H1 (cell line): Measurements from ENCODE around the gene CLEC18B. TPM values are rescaled to one million over a fixed set of nuclear protein-coding genes. Genes with fewer than 3 reads are reported as not detected.

Experiments used
- CTCF ChIA-PET: fragments of 300-600 bp; sonication (Branson Sonifier 250); formaldehyde crosslinking; loops from one replicate; lab custom pipeline; 2021; ENCODE audit not compliant: partially characterized antibody; lab: Charles Lee
- POLR2A ChIA-PET: fragments of 300-600 bp; sonication (Branson Sonifier 250); formaldehyde crosslinking; loops from one replicate; lab custom pipeline; 2021; ENCODE audit warnings: inconsistent platforms; ENCODE audit not compliant: partially characterized antibody; lab: Charles Lee
- DNase-seq, 2 experiments: peaks; one replicate each; pipeline versions ENCODE4 v3.0.0 to v3.0.0-alpha.2; 2010 to 2022; ENCODE audit warnings: low spot score in 2 of 2, low read depth in 1 of 2, mixed read lengths in 1 of 2
- FAIRE-seq: peaks from 2 replicates; lab custom pipeline; 2011; peaks lifted over from hg19 to GRCh38; lab: Jason Lieb, UNC
- H2AFZ ChIP-seq: 2 replicates; pipeline ENCODE4 v1.8.1; 2012; ENCODE audit warnings: low read length, inconsistent platforms
- H2AK5ac ChIP-seq: 2 replicates; pipeline ENCODE4 v1.6.1; 2013; ENCODE audit warnings: low read depth, low read length
- H2BK120ac ChIP-seq: replicated peaks from 2 replicates; pipeline ENCODE3; 2013; ENCODE audit warnings: low read depth, low read length, inconsistent platforms
- H2BK12ac ChIP-seq: 2 replicates; pipeline ENCODE4 v1.6.1; 2013; ENCODE audit warnings: low read depth, low read length
- H2BK15ac ChIP-seq: 2 replicates; pipeline ENCODE4 v1.6.1; 2013; ENCODE audit warnings: low read length
- H2BK20ac ChIP-seq: 2 replicates; pipeline ENCODE4 v1.6.1; 2013; ENCODE audit warnings: low read length
- H2BK5ac ChIP-seq: 2 replicates; pipeline ENCODE4 v1.6.1; 2013; ENCODE audit warnings: low read depth, low read length
- H3K14ac ChIP-seq: 2 replicates; pipeline ENCODE4 v1.6.1; 2013; ENCODE audit warnings: inconsistent platforms; ENCODE audit not compliant: insufficient read length
- H3K18ac ChIP-seq: 2 replicates; pipeline ENCODE4 v1.6.1; 2013; ENCODE audit warnings: low read length; ENCODE audit errors: extremely low read depth
- H3K23ac ChIP-seq: 2 replicates; pipeline ENCODE4 v1.6.1; 2013; ENCODE audit warnings: inconsistent platforms; ENCODE audit not compliant: insufficient read length
- H3K23me2 ChIP-seq: 2 replicates; pipeline ENCODE4 v1.6.1; 2013; ENCODE audit warnings: low read depth, low read length
- H3K27ac ChIP-seq: 2 replicates; pipeline ENCODE4 v1.6.1; 2011; ENCODE audit warnings: low read depth, low read length, inconsistent platforms
- H3K27me3 ChIP-seq, 4 experiments: replicated peaks in 1 of 4; 1 replicate in 1 of 4; 2 replicates in 3 of 4; pipeline versions ENCODE4 v1.6.1 to v1.8.1; 2011 to 2013; ENCODE audit warnings: low read length in 3 of 4, mild to moderate bottlenecking in 3 of 4, inconsistent platforms in 2 of 4, mixed read lengths in 2 of 4, moderate library complexity in 1 of 4; ENCODE audit not compliant: control insufficient read depth in 3 of 4, insufficient read depth in 3 of 4; ENCODE audit errors: extremely low read depth in 1 of 4
- H3K36me3 ChIP-seq, 4 experiments: 2 replicates each; pipeline versions ENCODE4 v1.6.1 to v1.8.1; 2011 to 2013; ENCODE audit warnings: mild to moderate bottlenecking in 4 of 4, low read length in 3 of 4, moderate library complexity in 2 of 4, control low read depth in 1 of 4, inconsistent platforms in 1 of 4; ENCODE audit not compliant: insufficient read depth in 4 of 4, control insufficient read depth in 2 of 4
- H3K4ac ChIP-seq: replicated peaks from 2 replicates; pipeline ENCODE3; 2013; ENCODE audit warnings: low read length, low read depth, mixed read lengths, inconsistent platforms; ENCODE audit not compliant: insufficient read length
- H3K4me1 ChIP-seq, 4 experiments: replicated peaks in 1 of 4; 1 replicate in 1 of 4; 2 replicates in 3 of 4; pipeline versions ENCODE4 v1.6.1 to v1.8.1; 2011 to 2013; ENCODE audit warnings: low read length in 3 of 4, inconsistent platforms in 2 of 4, mixed read lengths in 1 of 4; ENCODE audit not compliant: insufficient read depth in 4 of 4, control insufficient read depth in 3 of 4
- H3K4me2 ChIP-seq, 2 experiments: 2 replicates each; pipeline versions ENCODE4 v1.6.1 to v1.8.1; 2011 to 2013; ENCODE audit warnings: low read depth in 2 of 2, low read length in 2 of 2, control low read depth in 1 of 2, inconsistent platforms in 1 of 2, mild to moderate bottlenecking in 1 of 2; ENCODE audit not compliant: insufficient read depth in 1 of 2
- H3K4me3 ChIP-seq, 4 experiments: fragments of 200-600, 300-600 bp in 1 of 4; sonication (generic), shearing (Covaris generic), sonication (Bioruptor Twin) in 1 of 4; 2 replicates each; pipeline versions ENCODE4 v1.5.1 to v1.8.1; 2011 to 2016; ENCODE audit warnings: low read length in 4 of 4, low read depth in 3 of 4, control low read depth in 2 of 4, inconsistent platforms in 2 of 4, mild to moderate bottlenecking in 2 of 4, mixed read lengths in 1 of 4, moderate library complexity in 1 of 4; ENCODE audit not compliant: insufficient read depth in 2 of 4; ENCODE audit errors: extremely low read depth in 1 of 4
- H3K56ac ChIP-seq: replicated peaks from 2 replicates; pipeline ENCODE3; 2013; ENCODE audit warnings: low read depth, mild to moderate bottlenecking, mixed read lengths, low read length, inconsistent platforms; ENCODE audit not compliant: insufficient read length
- H3K79me1 ChIP-seq: 2 replicates; pipeline ENCODE4 v1.6.1; 2013; ENCODE audit warnings: low read depth, low read length, control low read depth
- H3K79me2 ChIP-seq, 2 experiments: 2 replicates each; pipeline versions ENCODE4 v1.6.1 to v1.8.1; 2012 to 2013; ENCODE audit warnings: low read length in 2 of 2, mild to moderate bottlenecking in 2 of 2, inconsistent platforms in 1 of 2; ENCODE audit not compliant: insufficient read depth in 2 of 2, control insufficient read depth in 1 of 2
- H3K9ac ChIP-seq, 4 experiments: replicated peaks in 1 of 4; 1 replicate in 1 of 4; 2 replicates in 3 of 4; pipeline versions ENCODE4 v1.6.1 to v1.8.1; 2011 to 2013; ENCODE audit warnings: low read depth in 3 of 4, low read length in 3 of 4, control low read depth in 2 of 4, mild to moderate bottlenecking in 2 of 4, moderate library complexity in 2 of 4, inconsistent platforms in 1 of 4; ENCODE audit errors: extremely low read depth in 1 of 4
- H3K9me3 ChIP-seq, 2 experiments: 2 replicates each; pipeline versions ENCODE4 v1.6.1 to v1.8.1; 2012 to 2013; ENCODE audit warnings: mild to moderate bottlenecking in 2 of 2, moderate library complexity in 2 of 2, control low read depth in 1 of 2, inconsistent platforms in 1 of 2, low read depth in 1 of 2, low read length in 1 of 2, mixed read lengths in 1 of 2; ENCODE audit not compliant: insufficient read depth in 2 of 2
- H4K20me1 ChIP-seq, 2 experiments: replicated peaks in 1 of 2; 2 replicates each; pipeline versions ENCODE3 to v1.8.1; 2011 to 2013; ENCODE audit warnings: inconsistent platforms in 2 of 2, low read length in 2 of 2, mild to moderate bottlenecking in 1 of 2; ENCODE audit not compliant: insufficient read depth in 2 of 2, control insufficient read depth in 1 of 2
- H4K5ac ChIP-seq: 2 replicates; pipeline ENCODE4 v1.6.1; 2013; ENCODE audit warnings: low read length, low read depth, mixed read lengths, inconsistent platforms; ENCODE audit not compliant: insufficient read length
- H4K8ac ChIP-seq: 2 replicates; pipeline ENCODE4 v1.8.0; 2013; ENCODE audit warnings: mild to moderate bottlenecking, moderate library complexity, low read length, inconsistent platforms; ENCODE audit not compliant: insufficient read depth; ENCODE audit errors: extremely low read depth
- H4K91ac ChIP-seq: replicated peaks from 2 replicates; pipeline ENCODE3; 2013; ENCODE audit warnings: low read length, mixed read lengths, inconsistent platforms; ENCODE audit not compliant: insufficient read length
- ASH2L ChIP-seq: fragments of 200-600, 300-600 bp; sonication (generic); IDR thresholded peaks from one replicate; pipeline ENCODE4 v1.7.1; 2017; ENCODE audit warnings: low read length
- BACH1 ChIP-seq: IDR thresholded peaks from 2 replicates; pipeline ENCODE4 v1.6.1; 2012; ENCODE audit warnings: low read length, improper control_type of control experiment
- CBX8 ChIP-seq: fragments of 300-800, 300-1000 bp; sonication (generic); IDR thresholded peaks from 2 replicates; pipeline ENCODE4 v1.7.1; 2016; ENCODE audit warnings: low read depth, low read length, borderline replicate concordance
- JUND ChIP-seq: IDR thresholded peaks from 2 replicates; pipeline ENCODE4 v1.6.1; 2011; ENCODE audit warnings: mild to moderate bottlenecking, improper control_type of control experiment, low read length
- POU5F1 ChIP-seq: IDR thresholded peaks from 2 replicates; pipeline ENCODE4 v1.6.1; 2011; ENCODE audit warnings: low read depth, mild to moderate bottlenecking, low read length, moderate library complexity
- RBBP5 ChIP-seq: IDR thresholded peaks from 2 replicates; pipeline ENCODE4 v1.7.1; 2012; ENCODE audit warnings: low read depth, mild to moderate bottlenecking, inconsistent platforms, low read length, moderate library complexity, borderline replicate concordance
- TEAD4 ChIP-seq: IDR thresholded peaks from 2 replicates; pipeline ENCODE4 v1.6.1; 2012; ENCODE audit warnings: low read depth, low read length, inconsistent platforms, mixed read lengths
- WGBS, 2 experiments: shearing (Covaris generic) in 1 of 2; methylation state at CpG; one replicate each; pipeline versions ENCODE4 v1.1.6 to v1.1.7; 2013 to 2015; ENCODE audit warnings: low lambda C conversion rate in 2 of 2, mixed read lengths in 2 of 2, inconsistent platforms in 1 of 2, low coverage in 1 of 2, missing lambda C conversion rate in 1 of 2; ENCODE audit not compliant: insufficient replicate concordance in 2 of 2, insufficient coverage in 1 of 2, insufficient read length in 1 of 2; ENCODE audit errors: extremely low coverage in 1 of 2, missing lambda C conversion rate in 1 of 2; 5-methylcytosine and 5-hydroxymethylcytosine counted together
- polyA plus RNA-seq, 7 experiments: library from polyadenylated mRNA; depleted of rRNA in 3 of 7; stranded (reverse) in 5 of 7; unstranded in 2 of 7; fragments of >200 nt in 5 of 7; fragments of 200-250 nt in 2 of 7; gene quantifications; 1 replicate in 5 of 7; 2 replicates in 1 of 7; 4 replicates in 1 of 7; pipeline versions ENCODE4 v1.2.1 to v1.2.3, GENCODE V29; 2011 to 2013; ENCODE audit warnings: missing spikeins in 2 of 7, mixed read lengths in 2 of 7
- total RNA-seq: library from RNA; stranded (reverse); fragmentation: NEBNext Ultra II Directional; extraction: Animal tissue kit (Norgen Biotek cat#: 25700); gene quantifications from 2 replicates; pipeline ENCODE4 v1.2.1, GENCODE V29; 2021

The CLEC18B gene
- total and polyA plus RNA-seq, 2 of the 8 experiments (the other 6 are each of a cell fraction or from before 2014, with no cell fraction given): 0.11 TPM; not detected in 1

- no peaks in the 10 kb centered on the region for H3K36me3 ChIP-seq
- no peaks in the 10 kb centered on the region for H3K27me3 ChIP-seq
- no peak overlapping the region for H2BK12ac ChIP-seq
- FAIRE-seq (no peak), DNase-seq (no peak)
- no peak overlapping the region for H3K14ac ChIP-seq
- H3K18ac ChIP-seq: no peak overlapping the region
- no peaks in the 10 kb centered on the region for H3K4me1 ChIP-seq
- no peak overlapping the region for H2BK15ac ChIP-seq
- H2AK5ac ChIP-seq: no peak overlapping the region
- H3K27ac ChIP-seq: no peak overlapping the region
- no peaks in the 10 kb centered on the region for H3K9me3 ChIP-seq
- no peaks in the 10 kb centered on the region for H4K20me1 ChIP-seq
- H2AFZ ChIP-seq: no peak overlapping the region
- H4K91ac ChIP-seq: no peak overlapping the region
- 81% methylated on average over 7 of the region's 7 CpGs; no CpG with 5 or more reads in 1 of the 2 experiments for WGBS, 2 experiments
- no peak overlapping the region for H3K23ac ChIP-seq
- H2BK120ac ChIP-seq: no peak overlapping the region
- H4K8ac ChIP-seq: no peak overlapping the region
- H3K79me2 ChIP-seq: no peaks in the 10 kb centered on the region
- H3K79me1 ChIP-seq: no peaks in the 10 kb centered on the region
- ChIA-PET CTCF (no interaction called here), POLR2A (no interaction called here)
- H3K4me3 ChIP-seq: no peak overlapping the region
- H3K23me2 ChIP-seq: no peaks in the 10 kb centered on the region; the same call in 1 of the 2 replicates
- H3K56ac ChIP-seq: no peak overlapping the region
- TF ChIP-seq TEAD4 (no peak), ASH2L (no peak), POU5F1 (no peak), RBBP5 (no peak), CBX8 (no peak), BACH1 (no peak), JUND (no peak)
- H2BK5ac ChIP-seq: no peak overlapping the region
- H3K4me2 ChIP-seq: no peak overlapping the region
- H2BK20ac ChIP-seq: no peak overlapping the region
- no peak overlapping the region for H4K5ac ChIP-seq
- no peak overlapping the region for H3K9ac ChIP-seq
- no peak overlapping the region for H3K4ac ChIP-seq
These were observed 18.4 kb upstream of the CLEC18B start for GRCh38 chr16:74439685-74440084.
